ENCODE results near the gene TRDMT1.

The TRDMT1 gene

GRCh38 chr10:17200912-17201793, at the start of gene TRDMT1:
Gene TRDMT1, minus strand, starts transcription at chr10:17201672. Its CDS starts 38 bp downstream, at chr10:17201634.
- DNase-seq, result no peak

- no peak for DNase-seq
Measured at GRCh38 chr10:17250736-17251135, 49.3 kb upstream of the TRDMT1 start.

GRCh38 chr10:17249820-17250219, 48.3 kb upstream of the TRDMT1 start:
- DNase-seq, result no peak

GRCh38 chr10:17248964-17249363, 47.5 kb upstream of the TRDMT1 start:
- DNase-seq, result no peak

GRCh38 chr10:17247210-17247609, 45.7 kb upstream of the TRDMT1 start:
- no peak for DNase-seq

- no peak for DNase-seq
Measured at GRCh38 chr10:17244700-17245365, 43.4 kb upstream of the TRDMT1 start.

- no peak for DNase-seq
Measured at GRCh38 chr10:17241611-17242333, 40.3 kb upstream of the TRDMT1 start.

- no peak for DNase-seq
Measured at GRCh38 chr10:17240616-17241015, 39.1 kb upstream of the TRDMT1 start.

GRCh38 chr10:17240096-17240495, 38.6 kb upstream of the TRDMT1 start:
- no peak for DNase-seq

GRCh38 chr10:17239345-17240085, 38.0 kb upstream of the TRDMT1 start:
- DNase-seq, result no peak

GRCh38 chr10:17238445-17239291, 37.2 kb upstream of the TRDMT1 start:
- no peak for DNase-seq

GRCh38 chr10:17237915-17238444, 36.5 kb upstream of the TRDMT1 start:
- no peak for DNase-seq

- DNase-seq, result no peak
Measured at GRCh38 chr10:17237149-17237527, 35.7 kb upstream of the TRDMT1 start.

GRCh38 chr10:17236468-17237148, 35.1 kb upstream of the TRDMT1 start:
- DNase-seq, result no peak

- DNase-seq, result no peak
Measured at GRCh38 chr10:17235136-17235535, 33.7 kb upstream of the TRDMT1 start.

- no peak for DNase-seq
Measured at GRCh38 chr10:17234431-17234945, 33.0 kb upstream of the TRDMT1 start.

- DNase-seq, result no peak
Measured at GRCh38 chr10:17233286-17233991, 32.0 kb upstream of the TRDMT1 start.

GRCh38 chr10:17232276-17232960, 30.9 kb upstream of the TRDMT1 start:
- DNase-seq, result no peak

- no peak for DNase-seq
Measured at GRCh38 chr10:17231788-17232187, 30.3 kb upstream of the TRDMT1 start.
